ENCODE data around the gene TTC28.

The TTC28 gene

GRCh38 chr22:27985323-27986275 lies 694.0 kb downstream of the TTC28 start:
- H3K4me3 ChIP-seq (ENCODE audit: insufficient read depth, low read depth, low read length), result no peak overlapping the region
- H3K4me1 ChIP-seq (ENCODE audit: control insufficient read depth, insufficient read depth, low read length), result no peaks in the 10 kb centered on the region
- WGBS, 2 experiments, result 93 to 95% methylated on average over 12 of the region's 12 CpGs
- no peaks in the 10 kb centered on the region for H3K9me3 ChIP-seq (ENCODE audit: control insufficient read depth, low read length)
- no peaks in the 10 kb centered on the region for H3K27me3 ChIP-seq (ENCODE audit: control insufficient read depth, insufficient read depth, low read length, poor library complexity, severe bottlenecking)
- peaks cover 30% of the 10 kb centered on the region for H3K36me3 ChIP-seq (ENCODE audit: control insufficient read depth, insufficient read depth, low read length)
- H3K27ac ChIP-seq (ENCODE audit: insufficient read depth, low read depth, low read length, poor library complexity, severe bottlenecking), result no peak overlapping the region

GRCh38 chr22:27984723-27985122 lies 694.9 kb downstream of the TTC28 start:
- H3K9me3 ChIP-seq (ENCODE audit: control insufficient read depth, low read length), result no peaks in the 10 kb centered on the region
- peaks cover 30% of the 10 kb centered on the region for H3K36me3 ChIP-seq (ENCODE audit: control insufficient read depth, insufficient read depth, low read length)
- no peaks in the 10 kb centered on the region for H3K4me1 ChIP-seq (ENCODE audit: control insufficient read depth, insufficient read depth, low read length)
- no peaks in the 10 kb centered on the region for H3K27me3 ChIP-seq (ENCODE audit: control insufficient read depth, insufficient read depth, low read length, poor library complexity, severe bottlenecking)
- WGBS, 2 experiments, result 94 to 96% methylated on average over 9 of the region's 9 CpGs
- H3K27ac ChIP-seq (ENCODE audit: insufficient read depth, low read depth, low read length, poor library complexity, severe bottlenecking), result no peak overlapping the region
- H3K4me3 ChIP-seq (ENCODE audit: insufficient read depth, low read depth, low read length), result no peak overlapping the region

GRCh38 chr22:27984001-27984695 lies 695.5 kb downstream of the TTC28 start:
- WGBS, 2 experiments, result 89 to 90% methylated on average over 10 of the region's 10 CpGs
- no peak overlapping the region for H3K4me3 ChIP-seq (ENCODE audit: insufficient read depth, low read depth, low read length)
- H3K27me3 ChIP-seq (ENCODE audit: control insufficient read depth, insufficient read depth, low read length, poor library complexity, severe bottlenecking), result no peaks in the 10 kb centered on the region
- H3K36me3 ChIP-seq (ENCODE audit: control insufficient read depth, insufficient read depth, low read length), result peaks cover 30% of the 10 kb centered on the region
- no peaks in the 10 kb centered on the region for H3K4me1 ChIP-seq (ENCODE audit: control insufficient read depth, insufficient read depth, low read length)
- no peaks in the 10 kb centered on the region for H3K9me3 ChIP-seq (ENCODE audit: control insufficient read depth, low read length)
- no peak overlapping the region for H3K27ac ChIP-seq (ENCODE audit: insufficient read depth, low read depth, low read length, poor library complexity, severe bottlenecking)

GRCh38 chr22:27983361-27983791 lies 696.3 kb downstream of the TTC28 start:
- H3K36me3 ChIP-seq (ENCODE audit: control insufficient read depth, insufficient read depth, low read length), result peaks cover 30% of the 10 kb centered on the region
- H3K4me1 ChIP-seq (ENCODE audit: control insufficient read depth, insufficient read depth, low read length), result no peaks in the 10 kb centered on the region
- no peaks in the 10 kb centered on the region for H3K9me3 ChIP-seq (ENCODE audit: control insufficient read depth, low read length)
- H3K27me3 ChIP-seq (ENCODE audit: control insufficient read depth, insufficient read depth, low read length, poor library complexity, severe bottlenecking), result no peaks in the 10 kb centered on the region
- WGBS, 2 experiments, result 96% methylated on average over 15 of the region's 15 CpGs
- no peak overlapping the region for H3K27ac ChIP-seq (ENCODE audit: insufficient read depth, low read depth, low read length, poor library complexity, severe bottlenecking)
- no peak overlapping the region for H3K4me3 ChIP-seq (ENCODE audit: insufficient read depth, low read depth, low read length)

GRCh38 chr22:27982630-27983180 lies 696.9 kb downstream of the TTC28 start:
- H3K36me3 ChIP-seq (ENCODE audit: control insufficient read depth, insufficient read depth, low read length), result peaks cover 30% of the 10 kb centered on the region
- H3K27ac ChIP-seq (ENCODE audit: insufficient read depth, low read depth, low read length, poor library complexity, severe bottlenecking), result no peak overlapping the region
- H3K4me3 ChIP-seq (ENCODE audit: insufficient read depth, low read depth, low read length), result no peak overlapping the region
- H3K9me3 ChIP-seq (ENCODE audit: control insufficient read depth, low read length), result no peaks in the 10 kb centered on the region
- WGBS, 2 experiments, result 96 to 97% methylated on average over 20 of the region's 20 CpGs
- no peaks in the 10 kb centered on the region for H3K4me1 ChIP-seq (ENCODE audit: control insufficient read depth, insufficient read depth, low read length)
- H3K27me3 ChIP-seq (ENCODE audit: control insufficient read depth, insufficient read depth, low read length, poor library complexity, severe bottlenecking), result no peaks in the 10 kb centered on the region

- peaks cover 30% of the 10 kb centered on the region for H3K36me3 ChIP-seq (ENCODE audit: control insufficient read depth, insufficient read depth, low read length)
- H3K4me3 ChIP-seq (ENCODE audit: insufficient read depth, low read depth, low read length), result no peak overlapping the region
- no peaks in the 10 kb centered on the region for H3K9me3 ChIP-seq (ENCODE audit: control insufficient read depth, low read length)
- no peak overlapping the region for H3K27ac ChIP-seq (ENCODE audit: insufficient read depth, low read depth, low read length, poor library complexity, severe bottlenecking)
- no peaks in the 10 kb centered on the region for H3K27me3 ChIP-seq (ENCODE audit: control insufficient read depth, insufficient read depth, low read length, poor library complexity, severe bottlenecking)
- 95 to 96% methylated on average over 15 of the region's 15 CpGs for WGBS, 2 experiments
- H3K4me1 ChIP-seq (ENCODE audit: control insufficient read depth, insufficient read depth, low read length), result no peaks in the 10 kb centered on the region
Observed at GRCh38 chr22:27982106-27982505, 697.5 kb downstream of the TTC28 start.

- no peaks in the 10 kb centered on the region for H3K27me3 ChIP-seq (ENCODE audit: control insufficient read depth, insufficient read depth, low read length, poor library complexity, severe bottlenecking)
- no peaks in the 10 kb centered on the region for H3K9me3 ChIP-seq (ENCODE audit: control insufficient read depth, low read length)
- 59 to 66% methylated on average over 6 of the region's 7 CpGs for WGBS, 2 experiments
- H3K4me3 ChIP-seq (ENCODE audit: insufficient read depth, low read depth, low read length), result no peak overlapping the region
- no peak overlapping the region for H3K27ac ChIP-seq (ENCODE audit: insufficient read depth, low read depth, low read length, poor library complexity, severe bottlenecking)
- H3K36me3 ChIP-seq (ENCODE audit: control insufficient read depth, insufficient read depth, low read length), result peaks cover 27% of the 10 kb centered on the region
- H3K4me1 ChIP-seq (ENCODE audit: control insufficient read depth, insufficient read depth, low read length), result peaks cover 3% of the 10 kb centered on the region
Observed at GRCh38 chr22:27980424-27981148, 699.1 kb downstream of the TTC28 start.

- H3K9me3 ChIP-seq (ENCODE audit: control insufficient read depth, low read length), result no peaks in the 10 kb centered on the region
- no peak overlapping the region for H3K4me3 ChIP-seq (ENCODE audit: insufficient read depth, low read depth, low read length)
- peaks cover 11% of the 10 kb centered on the region for H3K4me1 ChIP-seq (ENCODE audit: control insufficient read depth, insufficient read depth, low read length)
- H3K36me3 ChIP-seq (ENCODE audit: control insufficient read depth, insufficient read depth, low read length), result peaks cover 15% of the 10 kb centered on the region
- no peak overlapping the region for H3K27ac ChIP-seq (ENCODE audit: insufficient read depth, low read depth, low read length, poor library complexity, severe bottlenecking)
- 88 to 91% methylated on average over 5 of the region's 5 CpGs for WGBS, 2 experiments
- no peaks in the 10 kb centered on the region for H3K27me3 ChIP-seq (ENCODE audit: control insufficient read depth, insufficient read depth, low read length, poor library complexity, severe bottlenecking)
Observed at GRCh38 chr22:27978802-27979201, 700.8 kb downstream of the TTC28 start.

GRCh38 chr22:27978317-27978716 lies 701.3 kb downstream of the TTC28 start:
- peaks cover 12% of the 10 kb centered on the region for H3K36me3 ChIP-seq (ENCODE audit: control insufficient read depth, insufficient read depth, low read length)
- H3K4me1 ChIP-seq (ENCODE audit: control insufficient read depth, insufficient read depth, low read length), result peaks cover 14% of the 10 kb centered on the region
- no peaks in the 10 kb centered on the region for H3K9me3 ChIP-seq (ENCODE audit: control insufficient read depth, low read length)
- no peak overlapping the region for H3K27ac ChIP-seq (ENCODE audit: insufficient read depth, low read depth, low read length, poor library complexity, severe bottlenecking)
- WGBS, 2 experiments, result 95% methylated on average over 6 of the region's 6 CpGs
- no peak overlapping the region for H3K4me3 ChIP-seq (ENCODE audit: insufficient read depth, low read depth, low read length)
- H3K27me3 ChIP-seq (ENCODE audit: control insufficient read depth, insufficient read depth, low read length, poor library complexity, severe bottlenecking), result no peaks in the 10 kb centered on the region

All from ectodermal cell (in vitro differentiated cells).